WTC11 (cell line): ENCODE measurements around the gene ZKSCAN7.

Source experiments
- CTCF ChIP-seq: fragments of 200-600 bp; IDR thresholded peaks from 2 replicates; pipeline ENCODE4 v1.8.0; 2022; ENCODE audit warnings: antibody characterized with exemption
- MXD4 ChIP-seq: fragments of 250-450 bp; sonication (Bioruptor Pico); IDR thresholded peaks from 2 replicates; pipeline ENCODE4 v1.8.0; 2021; ENCODE audit warnings: mild to moderate bottlenecking, moderate library complexity, borderline replicate concordance
- TCF7 ChIP-seq: sonication (generic); formaldehyde crosslinking; IDR thresholded peaks from 2 replicates; pipeline ENCODE4 v1.8.0; 2022; ENCODE audit warnings: mild to moderate bottlenecking, low read depth, missing genetic modification reagents, moderate library complexity
- TF ChIP-seq, protein P1 (sequence below): sonication (generic); formaldehyde crosslinking; IDR thresholded peaks from 2 replicates; pipeline ENCODE4 v1.8.0; 2022; ENCODE audit warnings: mild to moderate bottlenecking, missing genetic modification reagents

DNA sequence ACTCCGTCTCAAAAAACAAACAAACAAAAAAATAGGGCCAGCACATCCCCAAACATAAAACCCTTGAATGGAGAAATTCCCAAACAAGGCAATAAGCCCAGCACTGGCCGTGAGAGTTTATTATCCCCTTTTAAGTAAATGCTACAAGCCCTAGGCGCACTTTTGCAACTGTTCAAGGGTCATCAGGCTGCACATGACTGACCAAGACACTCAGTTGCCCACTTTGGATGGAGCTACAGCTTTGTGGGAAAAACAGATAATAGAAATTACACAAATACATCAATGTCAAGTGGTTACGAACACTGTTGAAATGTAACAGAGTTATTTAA is 43.8 kb upstream of the ZKSCAN7 start:
- TF ChIP-seq, protein P1, sequence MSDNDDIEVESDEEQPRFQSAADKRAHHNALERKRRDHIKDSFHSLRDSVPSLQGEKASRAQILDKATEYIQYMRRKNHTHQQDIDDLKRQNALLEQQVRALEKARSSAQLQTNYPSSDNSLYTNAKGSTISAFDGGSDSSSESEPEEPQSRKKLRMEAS (CRISPR knock-in tag): no peak
- no peak for TF ChIP-seq TCF7
- no peak for TF ChIP-seq MXD4 (CRISPR knock-in tag)
- no peak for TF ChIP-seq CTCF
